Left hindlimb (tissue), 1 donor: ENCODE data around the gene BCL2.

ENCODE experiments used
- DNase-seq: peaks from one replicate; pipeline ENCODE4 v3.0.0-alpha.2; 2018

The BCL2 gene

GRCh38 chr18:63325086-63325686 is 5.6 kb upstream of the BCL2 start:
- no peak for DNase-seq

- DNase-seq: peak; percentile 63
Measured at GRCh38 chr18:63322908-63323634, 3.5 kb upstream of the BCL2 start.

DNA sequence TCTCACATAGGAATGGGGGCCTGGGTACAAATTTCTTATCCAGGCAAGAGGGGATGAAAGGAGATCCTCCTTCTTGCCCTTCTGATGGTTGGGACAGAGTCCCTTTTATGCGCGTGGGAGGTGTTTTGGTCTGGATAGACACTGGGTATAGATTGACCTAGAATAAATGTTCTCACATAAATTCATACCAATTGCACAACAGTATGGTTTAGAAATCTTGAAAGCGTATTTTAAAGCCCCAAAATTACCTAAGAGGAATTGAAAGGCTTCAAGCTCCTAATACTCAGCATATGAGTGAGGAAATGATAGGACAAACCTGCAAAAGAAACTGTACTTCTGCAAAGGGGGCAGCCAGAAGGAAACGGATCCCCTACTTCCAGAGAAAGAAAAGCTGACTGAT is 2.6 kb upstream of the BCL2 start:
- no peak for DNase-seq

GRCh38 chr18:63321291-63321690 is 1.7 kb upstream of the BCL2 start:
- DNase-seq: no peak

- no peak for DNase-seq
Measured at GRCh38 chr18:63320975-63321265, 1.4 kb upstream of the BCL2 start.

GRCh38 chr18:63320123-63320974 is 780 bp upstream of the BCL2 start:
- DNase-seq: peak; percentile 92

- DNase-seq: no peak
Measured at GRCh38 chr18:63318889-63319382, 633 bp downstream of the BCL2 start.

- DNase-seq: peak; percentile 58
Measured at GRCh38 chr18:63317982-63318888, 1.3 kb downstream of the BCL2 start.

DNA sequence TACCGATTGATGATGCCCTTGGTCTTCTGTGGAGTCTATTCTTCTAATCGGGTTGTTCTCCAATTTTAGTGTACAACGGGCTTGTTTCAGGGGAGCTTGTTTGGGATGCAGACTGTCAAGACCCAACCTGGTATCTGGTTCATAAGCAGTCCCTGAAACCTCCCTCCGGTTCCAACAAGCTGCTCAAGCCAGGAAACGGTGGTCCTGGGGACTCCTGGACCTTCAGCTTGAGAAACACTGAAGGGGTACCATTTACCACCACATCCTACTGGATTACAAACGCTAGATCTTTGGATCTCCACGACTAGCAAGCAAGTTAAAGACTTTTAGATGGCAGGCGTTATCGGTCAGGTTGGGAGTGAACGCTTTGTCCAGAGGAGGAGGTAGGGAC is 2.0 kb downstream of the BCL2 start:
- DNase-seq: no peak

DNA sequence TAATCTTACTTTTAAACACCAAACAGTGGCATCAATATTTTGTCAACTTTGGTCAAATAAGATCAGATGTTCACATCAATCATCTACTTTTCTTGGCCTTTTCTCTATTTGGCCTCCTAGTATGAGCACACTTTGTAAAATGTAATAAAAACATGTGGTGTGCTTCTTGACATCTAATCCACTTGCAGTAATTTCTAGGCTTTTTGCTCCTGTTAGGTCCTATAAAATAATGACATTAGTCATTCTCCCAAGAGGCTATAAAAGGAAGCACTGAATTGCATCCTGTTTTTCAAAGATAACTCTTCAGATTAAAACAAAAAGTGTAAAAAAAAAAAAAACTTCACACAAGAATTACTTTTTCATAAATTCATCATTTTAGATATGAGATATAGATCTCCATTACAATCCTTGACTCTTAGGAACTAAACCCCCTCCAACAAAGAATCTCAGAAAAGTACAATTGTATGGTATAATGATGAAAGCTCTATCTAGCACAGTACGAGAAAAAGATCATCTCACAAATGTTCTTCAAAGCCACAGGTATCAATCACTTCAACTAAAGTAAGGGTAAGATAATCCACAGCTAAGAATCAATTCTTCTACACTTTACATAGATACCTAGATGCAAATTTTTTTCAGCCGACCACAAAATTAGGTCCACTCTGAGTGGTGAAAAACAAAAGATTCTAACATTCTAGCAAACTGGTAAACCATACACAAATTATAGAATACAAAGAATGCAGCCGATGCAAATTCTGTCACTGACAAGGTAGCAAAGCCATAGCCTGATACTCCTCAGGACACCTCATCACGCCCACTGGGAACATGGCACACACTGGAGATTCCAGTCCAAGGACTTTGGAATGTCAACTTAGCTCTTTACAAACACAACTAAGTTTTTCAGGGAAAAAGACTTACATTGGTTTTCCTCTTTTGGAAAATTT is 2.7 kb downstream of the BCL2 start:
- no peak for DNase-seq

GRCh38 chr18:63315876-63316275 is 3.7 kb downstream of the BCL2 start:
- DNase-seq: no peak

- DNase-seq: no peak
Measured at GRCh38 chr18:63315131-63315662, 4.4 kb downstream of the BCL2 start.

DNA sequence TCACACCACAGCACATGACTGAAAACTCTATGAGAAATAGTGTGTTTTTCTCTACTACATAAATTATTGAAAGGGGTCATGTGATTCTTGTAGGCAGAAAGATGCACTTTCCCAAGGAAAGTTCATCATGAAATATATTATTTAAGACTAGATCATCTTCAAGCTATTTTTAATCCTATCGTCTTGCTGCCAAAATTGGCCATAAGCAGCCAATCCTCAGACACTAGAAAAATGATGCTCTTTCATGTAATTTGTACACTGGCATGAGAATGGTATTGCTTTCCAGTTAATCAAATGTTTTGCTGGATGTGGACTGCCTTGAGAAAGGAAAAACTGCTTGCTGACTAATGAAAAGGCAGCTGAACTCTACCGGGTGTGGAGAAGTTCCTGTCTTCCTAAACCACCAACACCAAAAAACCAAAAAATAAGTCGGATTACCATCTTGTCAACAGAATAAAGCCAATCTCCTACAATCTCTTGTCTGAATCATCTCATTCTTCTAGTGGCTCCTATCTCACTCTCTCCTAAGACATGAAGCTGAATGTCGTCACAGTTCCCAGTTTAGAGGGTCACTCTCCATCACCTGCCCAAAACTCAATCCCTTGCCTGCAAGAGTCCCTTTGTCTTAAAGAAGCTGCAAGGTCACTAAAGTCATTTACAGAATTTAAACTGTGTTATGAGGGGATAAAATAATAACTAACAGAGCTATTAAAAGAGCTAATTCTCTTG is 5.3 kb downstream of the BCL2 start:
- DNase-seq: no peak

GRCh38 chr18:63313396-63313917 is 6.1 kb downstream of the BCL2 start:
- DNase-seq: no peak

DNA sequence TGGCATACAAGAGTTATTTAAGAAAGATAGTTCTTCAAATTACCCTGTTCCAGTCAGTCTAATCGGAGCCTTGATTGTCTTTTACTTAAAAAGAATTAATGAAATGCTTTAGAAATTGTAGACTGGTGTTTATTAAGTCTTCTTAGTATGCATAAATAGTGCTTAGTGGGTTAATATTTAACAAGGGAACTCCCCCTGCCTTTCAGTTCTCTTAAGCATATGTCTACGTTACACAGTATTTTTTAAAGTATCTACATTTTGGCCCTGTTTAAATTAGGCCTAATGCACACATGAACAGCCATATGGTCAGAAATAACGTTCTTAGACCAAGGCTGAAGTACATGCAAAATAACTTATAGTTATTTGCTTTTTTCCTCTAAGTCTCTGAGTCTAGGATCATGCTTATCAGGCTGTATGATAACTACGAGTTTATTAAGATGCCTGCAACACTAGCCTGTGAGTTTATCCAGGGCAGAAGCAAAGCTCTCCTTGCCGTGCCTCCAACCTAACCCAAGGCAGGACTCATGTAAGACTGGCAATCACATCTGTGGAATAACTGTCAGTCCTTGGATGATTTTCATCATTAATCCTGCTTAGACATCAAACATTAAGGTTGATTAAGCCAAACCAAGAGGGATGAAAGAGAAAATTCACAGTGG is 6.7 kb downstream of the BCL2 start:
- no peak for DNase-seq

DNA sequence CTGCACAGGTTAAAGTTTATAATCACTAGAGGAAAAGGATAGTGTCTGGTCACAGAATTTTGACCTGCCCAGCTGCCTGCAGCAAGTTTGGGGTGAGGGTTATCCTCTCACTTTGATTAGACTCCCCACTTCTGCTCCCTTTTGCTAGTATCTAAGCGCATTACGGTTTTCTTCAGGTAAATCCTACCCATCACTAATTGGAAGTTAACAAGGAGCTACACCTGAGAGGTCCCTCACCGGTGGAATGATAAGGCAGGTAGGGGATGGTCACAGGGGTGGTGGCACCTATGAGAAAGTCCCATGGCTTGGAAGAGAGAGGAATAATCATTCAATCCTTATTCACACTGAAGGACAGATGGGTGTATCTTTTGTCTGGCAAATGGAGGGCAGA is 7.6 kb downstream of the BCL2 start:
- no peak for DNase-seq

- DNase-seq: no peak
Measured at GRCh38 chr18:63311118-63312018, 8.2 kb downstream of the BCL2 start.

DNA sequence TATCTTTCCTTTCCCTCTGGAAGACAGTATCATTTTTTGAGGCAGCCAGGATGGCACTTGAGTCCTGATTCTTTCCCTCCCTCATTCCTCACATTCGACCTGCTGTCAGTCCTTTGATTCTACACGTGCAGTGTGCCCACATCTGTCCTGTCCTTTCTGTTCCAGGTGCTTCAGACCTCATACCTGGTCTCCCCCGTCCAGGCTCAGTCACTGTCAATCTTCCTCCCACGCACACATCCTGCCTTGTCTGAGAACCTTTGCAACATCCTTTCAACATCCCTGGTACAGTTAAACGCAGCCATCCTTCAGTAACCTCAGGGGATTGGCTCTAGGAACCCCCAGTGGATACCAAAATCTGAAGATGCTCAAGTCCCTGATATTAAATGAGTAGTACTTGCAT is 10.1 kb downstream of the BCL2 start:
- DNase-seq: no peak
